Erythroblast (primary cell): ENCODE measurements around the gene NCAM2.

Experiments used
- GATA1 ChIP-seq: IDR thresholded peaks from 2 replicates; pipeline ENCODE4 v1.6.1; 2011; ENCODE audit warnings: low read depth, mild to moderate bottlenecking, control low read depth, low read length, moderate library complexity
- POLR2A ChIP-seq: IDR thresholded peaks from 2 replicates; pipeline ENCODE4 v1.6.1; 2011; ENCODE audit warnings: mild to moderate bottlenecking, low read length

GRCh38 chr21:21233051-21233450 is 234.8 kb downstream of the NCAM2 start:
- TF ChIP-seq POLR2A, result no peak
- TF ChIP-seq GATA1, result no peak
